ENCODE measurements around the gene RXFP2. TPM values are rescaled to one million over a fixed set of nuclear protein-coding genes. Genes with fewer than 3 reads are reported as not detected.

The RXFP2 gene
- total RNA-seq, 4 donors from 2014 or later, result not detected

- no peak for TF ChIP-seq CTCF (IDR thresholded peaks at IDR 0.05)
- TF ChIP-seq POLR2A (IDR thresholded peaks at IDR 0.05), result no peak
- H3K27ac ChIP-seq, result no peak overlapping the region
- H3K27me3 ChIP-seq, result no peaks in the 10 kb centered on the region
- H3K4me3 ChIP-seq, result no peak overlapping the region
- no peaks in the 10 kb centered on the region for H3K36me3 ChIP-seq
- no peak for DNase-seq
- no peaks in the 10 kb centered on the region for H3K4me1 ChIP-seq
- H3K9me3 ChIP-seq, result peaks cover 0 to 5% (median 0%) of the 10 kb centered on the region in 4 donors
Measured at GRCh38 chr13:31815361-31816144, 76.2 kb downstream of the RXFP2 start.

GRCh38 chr13:31818236-31818635, 78.9 kb downstream of the RXFP2 start:
- Histone ChIP-seq H3K27ac (no peak overlapping the region), H3K4me3 (no peak overlapping the region), H3K36me3 (no peaks in the 10 kb centered on the region), H3K9me3 (peaks cover 0 to 5% (median 0%) of the 10 kb centered on the region in 4 donors), H3K27me3 (no peaks in the 10 kb centered on the region), H3K4me1 (no peaks in the 10 kb centered on the region)
- DNase-seq, result no peak
- TF ChIP-seq CTCF (IDR thresholded peaks at IDR 0.05) (no peak), POLR2A (IDR thresholded peaks at IDR 0.05) (no peak)

GRCh38 chr13:31824705-31825517, 85.6 kb downstream of the RXFP2 start:
- DNase-seq, result no peak
- TF ChIP-seq POLR2A (IDR thresholded peaks at IDR 0.05) (no peak), CTCF (IDR thresholded peaks at IDR 0.05) (peak in 1 of 6 experiments; percentile 13)
- no peak overlapping the region for H3K27ac ChIP-seq
- no peaks in the 10 kb centered on the region for H3K4me1 ChIP-seq
- no peak overlapping the region for H3K4me3 ChIP-seq
- H3K9me3 ChIP-seq, result no peaks in the 10 kb centered on the region
- H3K27me3 ChIP-seq, result no peaks in the 10 kb centered on the region
- H3K36me3 ChIP-seq, result no peaks in the 10 kb centered on the region

GRCh38 chr13:31826521-31826920, 87.2 kb downstream of the RXFP2 start:
- no peak for DNase-seq
- Histone ChIP-seq H3K27ac (no peak overlapping the region), H3K27me3 (no peaks in the 10 kb centered on the region), H3K4me3 (no peak overlapping the region), H3K9me3 (no peaks in the 10 kb centered on the region), H3K36me3 (no peaks in the 10 kb centered on the region), H3K4me1 (no peaks in the 10 kb centered on the region)
- TF ChIP-seq POLR2A (IDR thresholded peaks at IDR 0.05), result no peak
- TF ChIP-seq CTCF (IDR thresholded peaks at IDR 0.05), result no peak

- no peak overlapping the region for H3K4me3 ChIP-seq
- TF ChIP-seq CTCF (IDR thresholded peaks at IDR 0.05) (no peak), POLR2A (IDR thresholded peaks at IDR 0.05) (no peak)
- no peaks in the 10 kb centered on the region for H3K4me1 ChIP-seq
- no peaks in the 10 kb centered on the region for H3K36me3 ChIP-seq
- H3K27ac ChIP-seq, result no peak overlapping the region
- H3K9me3 ChIP-seq, result no peaks in the 10 kb centered on the region
- H3K27me3 ChIP-seq, result no peaks in the 10 kb centered on the region
- DNase-seq, result no peak
Measured at GRCh38 chr13:31827707-31828106, 88.4 kb downstream of the RXFP2 start.
